ENCODE data around the gene AKT3.

DNA sequence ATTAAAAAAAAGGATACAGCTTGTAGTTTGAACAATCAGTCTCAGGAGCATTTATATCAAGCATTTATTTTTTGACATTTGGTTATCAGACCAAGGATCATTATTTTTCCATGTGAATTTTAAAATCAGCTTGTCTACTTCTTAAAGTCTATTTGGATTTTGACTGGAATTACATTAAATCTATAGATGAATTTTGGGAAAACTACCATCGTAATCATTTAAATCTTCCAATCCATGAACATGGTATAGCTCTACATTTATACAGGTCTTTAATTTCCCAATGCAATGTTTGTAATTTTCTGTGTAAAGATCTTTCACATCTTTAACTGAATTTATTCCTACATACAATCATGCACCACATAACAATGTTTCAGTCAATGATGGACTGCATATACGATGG lies 203.2 kb downstream of the AKT3 start:
- TF ChIP-seq, protein P1, sequence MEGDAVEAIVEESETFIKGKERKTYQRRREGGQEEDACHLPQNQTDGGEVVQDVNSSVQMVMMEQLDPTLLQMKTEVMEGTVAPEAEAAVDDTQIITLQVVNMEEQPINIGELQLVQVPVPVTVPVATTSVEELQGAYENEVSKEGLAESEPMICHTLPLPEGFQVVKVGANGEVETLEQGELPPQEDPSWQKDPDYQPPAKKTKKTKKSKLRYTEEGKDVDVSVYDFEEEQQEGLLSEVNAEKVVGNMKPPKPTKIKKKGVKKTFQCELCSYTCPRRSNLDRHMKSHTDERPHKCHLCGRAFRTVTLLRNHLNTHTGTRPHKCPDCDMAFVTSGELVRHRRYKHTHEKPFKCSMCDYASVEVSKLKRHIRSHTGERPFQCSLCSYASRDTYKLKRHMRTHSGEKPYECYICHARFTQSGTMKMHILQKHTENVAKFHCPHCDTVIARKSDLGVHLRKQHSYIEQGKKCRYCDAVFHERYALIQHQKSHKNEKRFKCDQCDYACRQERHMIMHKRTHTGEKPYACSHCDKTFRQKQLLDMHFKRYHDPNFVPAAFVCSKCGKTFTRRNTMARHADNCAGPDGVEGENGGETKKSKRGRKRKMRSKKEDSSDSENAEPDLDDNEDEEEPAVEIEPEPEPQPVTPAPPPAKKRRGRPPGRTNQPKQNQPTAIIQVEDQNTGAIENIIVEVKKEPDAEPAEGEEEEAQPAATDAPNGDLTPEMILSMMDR (IDR thresholded peaks at IDR 0.05), result no peak
- TF ChIP-seq POLR2A (IDR thresholded peaks at IDR 0.05), result no peak

Data from esophagus squamous epithelium (tissue), 4 donors.